Left ventricle myocardium inferior (tissue), 1 donor: ENCODE measurements around the gene CCDC183. TPM values are rescaled to one million over a fixed set of nuclear protein-coding genes. Genes with fewer than 3 reads are reported as not detected.
A peak's percentile ranks its signal among the peaks of the same experiment; 100 is the strongest.

Experiments
- DNase-seq: peaks from one replicate; pipeline ENCODE4 v3.0.0-alpha.2; 2020
- H3K27ac ChIP-seq: fragments of 200-600 bp; replicated peaks from 2 replicates; pipeline ENCODE4 v1.8.0; 2021
- H3K27me3 ChIP-seq: fragments of 200-600 bp; 2 replicates; pipeline ENCODE4 v1.8.0; 2021; ENCODE audit warnings: low read depth
- H3K36me3 ChIP-seq: fragments of 200-600 bp; 2 replicates; pipeline ENCODE4 v1.8.0; 2021
- H3K4me1 ChIP-seq: fragments of 200-600 bp; 2 replicates; pipeline ENCODE4 v1.8.0; 2021
- H3K4me3 ChIP-seq: fragments of 200-600 bp; 2 replicates; pipeline ENCODE4 v1.8.0; 2021; ENCODE audit warnings: mild to moderate bottlenecking, moderate library complexity
- H3K9me3 ChIP-seq: fragments of 200-600 bp; replicated peaks from 2 replicates; pipeline ENCODE4 v1.8.0; 2021
- intact Hi-C: fragments of 100-400 bp; cut with micrococcal nuclease; formaldehyde crosslinking; loops from one replicate; pipeline ENCODE4 v1.11.0; 2022
- long read RNA-seq: library from polyadenylated mRNA; unstranded; transcript quantifications from one replicate; pipeline ENCODE4 v2.0.0, GENCODE V29; 2021
- total RNA-seq: library from RNA; stranded (reverse); fragmentation: NEBNext Ultra II Directional; extraction: Animal tissue kit (Norgen Biotek cat#: 25700); gene quantifications from one replicate; pipeline ENCODE4 v1.2.1, GENCODE V29; 2021
- TF ChIP-seq, protein P1 (sequence below): fragments of 200-600 bp; IDR thresholded peaks from 2 replicates; pipeline ENCODE4 v1.8.0; 2021; ENCODE audit warnings: antibody characterized with exemption, mild to moderate bottlenecking, borderline replicate concordance
- donor health status: DM: no; HTN: yes; CAD: no; lungs with severe emphysema.

CCDC183 gene
- 2.1 TPM for total RNA-seq
- long read RNA-seq, partial matches to known transcripts = 2 of 7 reads
- long read RNA-seq, other reads (novel, unspliced or antisense) = 4 of 7 reads

DNA sequence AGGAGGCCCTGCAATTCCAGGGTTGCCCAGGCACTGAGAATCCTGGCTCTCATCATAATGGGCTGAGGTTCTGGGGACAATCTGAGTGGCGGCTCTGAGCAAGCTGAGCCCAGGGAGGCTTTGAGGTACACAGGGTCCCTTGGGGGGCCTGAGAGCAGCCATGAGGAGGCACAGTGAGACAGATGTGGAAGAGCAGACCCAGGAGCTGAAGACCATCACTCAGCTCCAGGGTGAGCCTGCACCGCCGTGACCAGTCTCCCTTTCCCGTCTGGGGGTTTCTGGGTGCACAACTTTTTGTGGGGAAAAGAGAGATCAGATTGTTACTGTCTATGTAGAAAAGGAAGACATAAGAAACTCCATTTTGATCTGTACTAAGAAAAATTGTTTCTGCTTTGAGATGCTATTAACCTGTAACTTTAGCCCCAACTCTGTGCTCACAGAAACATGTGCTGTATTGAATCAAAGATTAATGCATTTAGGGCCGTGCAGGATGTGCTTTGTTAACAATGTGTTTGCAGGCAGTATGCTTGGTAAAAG lies at the start of gene CCDC183:
TSS of gene CCDC183 (plus strand) at position 101 of the 537 bp plus-strand sequence. CDS start at position 161, 60 bp downstream.
- H3K9me3 ChIP-seq = no peaks in the 10 kb centered on the region
- peak within 1 kb of the TSS; percentile 99 for H3K27ac ChIP-seq
- DNase-seq = no peak
- H3K27me3 ChIP-seq = peaks cover 38% of the 10 kb centered on the region
- H3K4me3 ChIP-seq = peak within 1 kb of the TSS; percentile 1
- peaks cover 89% of the 10 kb centered on the region for H3K4me1 ChIP-seq
- intact Hi-C loops = no loop called here
- H3K36me3 ChIP-seq = peaks cover 11% of the 10 kb centered on the region
- TF ChIP-seq, protein P1, sequence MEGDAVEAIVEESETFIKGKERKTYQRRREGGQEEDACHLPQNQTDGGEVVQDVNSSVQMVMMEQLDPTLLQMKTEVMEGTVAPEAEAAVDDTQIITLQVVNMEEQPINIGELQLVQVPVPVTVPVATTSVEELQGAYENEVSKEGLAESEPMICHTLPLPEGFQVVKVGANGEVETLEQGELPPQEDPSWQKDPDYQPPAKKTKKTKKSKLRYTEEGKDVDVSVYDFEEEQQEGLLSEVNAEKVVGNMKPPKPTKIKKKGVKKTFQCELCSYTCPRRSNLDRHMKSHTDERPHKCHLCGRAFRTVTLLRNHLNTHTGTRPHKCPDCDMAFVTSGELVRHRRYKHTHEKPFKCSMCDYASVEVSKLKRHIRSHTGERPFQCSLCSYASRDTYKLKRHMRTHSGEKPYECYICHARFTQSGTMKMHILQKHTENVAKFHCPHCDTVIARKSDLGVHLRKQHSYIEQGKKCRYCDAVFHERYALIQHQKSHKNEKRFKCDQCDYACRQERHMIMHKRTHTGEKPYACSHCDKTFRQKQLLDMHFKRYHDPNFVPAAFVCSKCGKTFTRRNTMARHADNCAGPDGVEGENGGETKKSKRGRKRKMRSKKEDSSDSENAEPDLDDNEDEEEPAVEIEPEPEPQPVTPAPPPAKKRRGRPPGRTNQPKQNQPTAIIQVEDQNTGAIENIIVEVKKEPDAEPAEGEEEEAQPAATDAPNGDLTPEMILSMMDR = no peak

DNA sequence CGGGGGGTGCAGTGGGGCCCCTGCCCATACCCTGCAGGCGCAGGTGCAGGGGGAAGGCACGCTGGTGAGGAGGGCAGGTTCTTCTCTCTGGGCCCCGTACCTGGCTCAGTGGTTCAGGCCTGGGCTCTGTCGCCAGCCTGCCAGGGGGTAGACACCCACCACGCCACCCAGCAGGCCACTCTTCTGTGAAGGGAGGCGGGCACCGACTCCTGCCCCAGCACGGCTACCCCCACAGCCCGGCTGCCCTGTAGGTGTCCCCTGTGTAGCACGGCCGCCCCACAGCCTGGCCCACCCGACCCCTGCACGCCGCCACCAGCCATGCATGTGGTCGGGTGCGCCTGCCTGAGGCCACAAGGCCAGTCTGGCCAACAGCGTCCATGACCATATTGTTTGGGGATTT lies 49.5 kb upstream of the CCDC183 start:
- no peaks in the 10 kb centered on the region for H3K36me3 ChIP-seq
- intact Hi-C loops = no loop called here
- H3K27ac ChIP-seq = peak overlapping the region; percentile 86
- H3K4me1 ChIP-seq = peaks cover 55% of the 10 kb centered on the region
- H3K27me3 ChIP-seq = peaks cover 23% of the 10 kb centered on the region
- DNase-seq = no peak
- peak overlapping the region; percentile 61 for H3K4me3 ChIP-seq
- peaks cover 6% of the 10 kb centered on the region for H3K9me3 ChIP-seq
- TF ChIP-seq, protein P1 = no peak

DNA sequence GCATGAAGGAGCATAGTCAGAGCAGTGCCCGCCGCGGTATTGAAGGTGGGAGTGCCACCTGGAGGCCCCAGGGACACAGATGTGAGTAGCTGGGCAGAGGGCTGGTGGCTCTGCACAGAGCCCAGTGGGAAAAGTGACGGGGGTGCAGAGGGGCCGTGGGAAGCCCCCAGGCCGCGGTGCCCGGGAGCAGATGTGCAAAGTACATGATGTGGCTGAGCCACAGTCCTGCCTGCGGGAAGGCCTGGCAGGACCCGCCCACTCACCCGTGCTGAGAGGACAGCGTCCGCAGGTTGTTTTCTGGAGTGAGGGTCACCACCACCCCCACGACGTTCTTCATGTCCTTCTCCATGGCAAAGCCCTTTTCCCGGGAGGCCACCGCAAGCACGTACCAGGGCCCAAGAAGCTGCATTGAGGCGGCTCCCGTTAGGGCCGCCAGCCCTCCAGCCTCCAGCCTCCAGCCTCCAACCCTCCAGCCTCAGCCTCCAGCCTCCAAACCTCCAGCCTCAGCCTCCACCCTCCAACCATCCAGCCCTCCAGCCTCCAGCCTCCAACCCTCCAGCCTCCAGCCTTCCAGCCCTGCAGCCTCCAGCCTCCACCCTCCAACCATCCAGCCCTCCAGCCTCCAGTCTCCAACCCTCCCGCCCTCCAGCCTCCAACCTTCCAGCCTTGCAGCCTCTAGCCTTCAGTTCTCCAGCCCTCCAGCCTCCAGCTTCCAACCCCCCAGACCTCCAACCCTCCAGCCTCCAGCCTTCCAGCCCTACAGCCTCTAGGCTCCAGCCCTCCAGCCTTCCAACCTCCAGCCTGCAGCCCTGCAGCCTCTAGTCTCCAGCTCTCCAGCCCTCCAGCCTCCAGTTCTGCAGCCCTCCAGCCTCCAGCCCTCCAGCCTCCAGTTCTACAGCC lies 48.7 kb upstream of the CCDC183 start:
- DNase-seq = no peak
- H3K36me3 ChIP-seq = no peaks in the 10 kb centered on the region
- peaks cover 13% of the 10 kb centered on the region for H3K9me3 ChIP-seq
- peaks cover 15% of the 10 kb centered on the region for H3K27me3 ChIP-seq
- peaks cover 47% of the 10 kb centered on the region for H3K4me1 ChIP-seq
- H3K27ac ChIP-seq = peak overlapping the region; percentile 90
- intact Hi-C loops = no loop called here
- no peak overlapping the region for H3K4me3 ChIP-seq
- TF ChIP-seq, protein P1 = no peak

DNA sequence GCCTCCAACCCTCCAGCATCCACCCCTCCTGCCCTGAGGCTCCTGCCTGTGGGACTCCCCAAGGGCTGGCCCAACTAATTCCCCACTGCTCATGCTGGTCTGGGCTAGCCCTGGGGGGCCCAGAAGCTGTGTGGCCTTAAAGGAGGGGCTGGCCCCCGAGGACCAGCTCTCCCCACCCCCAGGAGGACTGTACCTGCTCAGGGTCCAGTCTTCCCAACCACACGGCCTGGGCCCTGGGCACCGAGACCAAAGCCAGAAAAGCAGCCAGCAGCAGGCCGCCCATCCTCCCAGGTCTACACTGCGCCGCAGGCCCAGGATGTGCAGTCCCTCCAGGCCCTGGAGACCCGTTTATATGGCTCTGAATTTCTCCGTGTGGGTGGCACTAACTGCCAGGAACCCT lies 47.9 kb upstream of the CCDC183 start, which contains the start of gene LCN6:
TSS of gene LCN6 (minus strand) at position 325 of the 400 bp plus-strand sequence. CDS start at position 283, 42 bp downstream.
- intact Hi-C loops = no loop called here
- H3K27ac ChIP-seq = peak within 1 kb of the TSS; percentile 90
- peak within 1 kb of the TSS; percentile 23 for H3K4me3 ChIP-seq
- H3K9me3 ChIP-seq = peaks cover 13% of the 10 kb centered on the region
- TF ChIP-seq, protein P1 = no peak
- H3K27me3 ChIP-seq = peaks cover 8% of the 10 kb centered on the region
- no peaks in the 10 kb centered on the region for H3K36me3 ChIP-seq
- H3K4me1 ChIP-seq = peaks cover 39% of the 10 kb centered on the region
- no peak for DNase-seq

DNA sequence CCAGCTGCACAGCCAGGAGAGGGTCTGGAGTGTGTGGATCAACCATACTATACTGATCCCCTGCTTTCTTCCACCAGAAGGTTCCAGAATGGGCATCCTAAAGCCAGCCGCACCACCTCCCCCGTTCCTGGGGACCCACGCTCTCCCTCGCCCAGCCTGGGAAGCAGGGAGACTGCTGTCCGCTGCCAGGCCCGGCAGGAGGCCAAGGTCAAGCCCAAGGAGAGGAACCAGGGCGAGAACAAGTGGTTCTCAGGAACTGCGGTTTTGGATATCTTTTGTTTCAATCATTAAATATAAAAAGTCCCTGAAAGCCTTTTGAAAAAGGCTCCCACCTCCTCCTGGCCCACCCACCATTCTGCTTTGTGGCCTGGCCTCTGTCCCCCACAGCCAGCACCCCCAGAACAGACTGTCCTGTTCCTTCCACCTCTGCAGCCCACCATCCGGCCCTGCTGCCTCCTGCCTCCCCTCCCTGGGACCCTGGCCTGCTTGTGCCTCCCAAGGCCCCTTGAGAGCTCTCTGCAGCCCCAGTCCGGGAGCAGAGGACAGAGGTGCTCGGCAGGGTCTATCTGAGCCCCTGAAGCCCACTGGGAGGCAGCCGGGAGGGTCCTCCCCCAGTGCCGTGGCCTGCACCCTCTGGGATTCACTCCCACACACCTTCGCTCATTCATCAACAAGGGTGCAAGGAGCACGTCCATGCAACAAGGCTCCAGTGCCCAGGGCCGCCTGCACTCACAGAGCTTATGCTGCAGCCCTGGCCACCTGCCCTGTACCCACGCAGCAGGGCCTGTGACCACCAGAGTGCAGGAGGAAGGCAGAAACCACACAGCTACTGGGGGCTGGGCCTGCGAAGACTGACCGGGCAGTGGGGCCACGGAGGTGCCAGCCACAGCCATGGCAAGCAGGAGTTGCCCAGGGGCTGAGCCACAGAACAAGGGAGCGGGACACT lies 47.2 kb upstream of the CCDC183 start:
- H3K27ac ChIP-seq = peak overlapping the region; percentile 90
- DNase-seq = peak; percentile 68
- TF ChIP-seq, protein P1 = no peak

More for the DNA sequence above, 47.2 kb upstream of the CCDC183 start:
- peaks cover 39% of the 10 kb centered on the region for H3K4me1 ChIP-seq
- H3K27me3 ChIP-seq = peaks cover 2% of the 10 kb centered on the region
- peaks cover 13% of the 10 kb centered on the region for H3K9me3 ChIP-seq
- H3K36me3 ChIP-seq = no peaks in the 10 kb centered on the region
- peak overlapping the region; percentile 23 for H3K4me3 ChIP-seq
- intact Hi-C loops = no loop called here
